ENCODE measurements around the gene ZNF544.
"Not testable (repeated sequence)": the region's sequence is repeated elsewhere in the genome, so short reads cannot be mapped to it uniquely, and the experiment has no call there.

Gene ZNF544

GRCh38 chr19:58258259-58258658 lies 29.5 kb downstream of the ZNF544 start:
- DNase-seq = not testable (repeated sequence)

GRCh38 chr19:58261600-58261967 lies 32.9 kb downstream of the ZNF544 start:
- no peak for DNase-seq

GRCh38 chr19:58261968-58262921 lies 33.5 kb downstream of the ZNF544 start:
- DNase-seq = no peak

- DNase-seq = no peak
Observed at GRCh38 chr19:58262922-58263296, 34.2 kb downstream of the ZNF544 start.

GRCh38 chr19:58265100-58265499 lies 36.4 kb downstream of the ZNF544 start:
- DNase-seq = no peak

GRCh38 chr19:58268344-58268743 lies 39.6 kb downstream of the ZNF544 start:
- no peak for DNase-seq

- no peak for DNase-seq
Observed at GRCh38 chr19:58274771-58275201, 46.1 kb downstream of the ZNF544 start.

GRCh38 chr19:58275564-58275963 lies 46.9 kb downstream of the ZNF544 start:
- no peak for DNase-seq

GRCh38 chr19:58277197-58277596 lies 48.5 kb downstream of the ZNF544 start:
- no peak for DNase-seq

- DNase-seq = no peak
Observed at GRCh38 chr19:58277748-58278540, 49.2 kb downstream of the ZNF544 start.

GRCh38 chr19:58278541-58279041 lies 49.9 kb downstream of the ZNF544 start, which contains the start of gene ZNF8:
Gene ZNF8, plus strand, starts transcription at chr19:58278955. Its CDS starts 127 bp downstream, at chr19:58279082.
- DNase-seq = peak; percentile 98

GRCh38 chr19:58279042-58279924 lies 50.6 kb downstream of the ZNF544 start:
- peak; percentile 66 for DNase-seq

- no peak for DNase-seq
Observed at GRCh38 chr19:58279925-58280316, 51.2 kb downstream of the ZNF544 start.

GRCh38 chr19:58284199-58284598 lies 55.5 kb downstream of the ZNF544 start:
- no peak for DNase-seq

- DNase-seq = no peak
Observed at GRCh38 chr19:58291943-58292342, 63.2 kb downstream of the ZNF544 start.

GRCh38 chr19:58294743-58295374 lies 66.1 kb downstream of the ZNF544 start:
- DNase-seq = no peak

- DNase-seq = no peak
Observed at GRCh38 chr19:58296104-58296503, 67.4 kb downstream of the ZNF544 start.

- no peak for DNase-seq
Observed at GRCh38 chr19:58300620-58301019, 71.9 kb downstream of the ZNF544 start.

- DNase-seq = no peak
Observed at GRCh38 chr19:58304255-58304654, 75.5 kb downstream of the ZNF544 start.

GRCh38 chr19:58304748-58305064 lies 76.0 kb downstream of the ZNF544 start:
- DNase-seq = no peak

GRCh38 chr19:58305065-58305931 lies 76.6 kb downstream of the ZNF544 start, which contains the start of gene ERVK3-1:
Gene ERVK3-1, plus strand, starts transcription at chr19:58305377. Its CDS starts 6,792 bp downstream, at chr19:58312169.
- DNase-seq = peak; percentile 96
